KG1 (cell line): ENCODE data around the gene CWH43.
A peak's percentile ranks its signal among the peaks of the same experiment; 100 is the strongest.
"Not testable (repeated sequence)": the region's sequence is repeated elsewhere in the genome, so short reads cannot be mapped to it uniquely, and the experiment has no call there.

Experiments
- DNase-seq: peaks from one replicate; lab custom pipeline; 2025; lab: John Stamatoyannopoulos, UW

Gene CWH43

GRCh38 chr4:48985976-48986653 lies at the start of gene CWH43:
Gene CWH43, plus strand, starts transcription at chr4:48986275. Its CDS starts 155 bp downstream, at chr4:48986430.
- no peak for DNase-seq

GRCh38 chr4:48937033-48937432 lies 49.0 kb upstream of the CWH43 start:
- DNase-seq: no peak

DNA sequence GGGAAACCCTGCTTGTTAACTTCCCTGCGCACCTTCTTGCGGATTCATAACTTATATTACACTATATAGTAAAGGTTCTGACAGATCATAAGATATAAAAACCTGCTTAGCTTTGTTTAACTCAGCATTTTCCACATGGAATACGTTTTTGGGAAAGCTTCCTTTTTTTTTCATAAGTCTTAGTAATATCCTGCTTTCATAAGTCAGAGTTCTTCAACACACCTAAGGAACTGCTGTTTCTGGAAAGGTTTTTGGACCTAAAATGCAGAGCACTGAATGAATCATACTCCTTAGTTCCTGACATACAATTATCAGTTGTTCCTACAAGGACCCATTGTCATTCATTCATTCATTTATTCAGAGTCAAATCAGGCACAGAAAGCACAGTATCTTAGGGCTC lies 47.2 kb upstream of the CWH43 start:
- no peak for DNase-seq

DNA sequence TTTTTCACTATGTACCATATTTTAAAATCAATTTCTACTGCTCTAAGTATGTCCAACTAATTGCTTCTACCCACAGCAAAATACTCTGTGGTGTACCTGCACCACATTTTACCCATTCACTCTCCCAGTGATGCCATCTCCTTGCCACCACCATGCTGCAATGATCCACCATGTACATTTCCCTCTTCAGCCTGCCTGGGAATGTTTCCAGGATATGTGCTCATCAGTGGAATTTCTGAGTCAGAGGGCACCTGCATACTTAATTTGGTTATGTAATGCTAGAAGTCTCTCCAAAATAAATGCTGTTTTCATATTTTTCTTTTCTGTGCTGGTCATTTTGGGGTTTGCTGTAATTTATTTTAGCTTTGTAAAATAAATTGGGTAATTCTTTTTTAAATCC lies 46.3 kb upstream of the CWH43 start:
- no peak for DNase-seq

DNA sequence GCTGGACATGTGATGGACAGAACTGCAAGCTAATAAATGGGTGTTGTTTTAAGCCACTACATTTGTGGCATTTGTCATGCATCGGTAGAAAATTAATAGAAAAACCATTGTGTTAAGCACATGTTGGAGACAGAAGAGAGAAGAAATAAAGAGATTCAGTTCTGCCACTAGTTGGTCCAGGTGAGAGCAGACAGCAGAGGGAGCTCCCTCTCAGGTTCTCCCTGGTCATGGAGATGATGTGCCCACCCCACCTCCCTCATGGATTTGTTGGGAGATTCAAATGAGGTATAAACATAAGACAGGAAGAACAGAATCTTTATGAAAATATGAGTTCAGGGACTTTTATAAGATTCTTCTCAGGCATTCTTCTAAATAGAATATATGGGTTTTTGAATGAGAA lies 42.7 kb upstream of the CWH43 start:
- DNase-seq: no peak

DNA sequence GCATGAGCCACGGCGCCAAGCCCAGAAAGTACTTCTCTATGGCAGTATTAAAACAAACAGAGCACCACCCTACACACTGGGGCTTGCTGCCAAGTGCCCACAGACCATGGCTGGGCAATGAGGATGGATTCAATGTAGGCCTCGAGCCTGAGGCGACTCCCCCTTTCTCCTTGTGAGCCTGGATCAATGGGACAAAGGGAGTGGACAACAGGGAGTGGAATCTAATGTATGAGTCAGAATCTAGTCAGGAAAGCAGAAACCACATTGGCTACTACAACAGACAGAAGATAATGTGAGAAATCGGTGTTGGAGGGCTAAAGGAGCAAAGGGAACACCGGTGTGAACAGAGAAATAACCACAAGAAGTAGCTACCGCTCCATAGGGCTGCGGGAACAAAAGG lies 41.8 kb upstream of the CWH43 start:
- no peak for DNase-seq

DNA sequence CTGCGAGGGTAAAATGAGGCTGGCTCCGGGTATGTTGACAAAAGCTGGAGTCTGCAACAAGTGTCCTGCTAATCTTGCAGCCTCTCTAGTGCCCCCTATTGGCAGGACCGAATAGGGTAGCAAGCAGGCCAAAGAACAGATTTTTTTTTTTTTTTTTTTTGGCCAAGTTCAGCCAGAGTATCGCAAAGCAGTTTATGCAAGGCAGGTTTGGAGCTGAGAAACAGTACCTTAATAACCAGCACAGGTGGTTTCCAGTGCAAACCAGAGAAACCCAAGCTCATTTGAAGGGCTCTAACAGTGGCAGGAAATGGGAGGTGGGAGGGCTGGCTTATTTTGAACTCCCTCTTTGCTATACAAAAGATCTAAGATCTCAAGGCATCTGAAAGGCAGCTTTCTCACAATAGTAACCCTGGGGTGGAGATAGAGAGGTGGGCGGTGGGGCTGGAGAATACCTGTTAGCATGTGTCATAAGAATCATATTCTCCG lies 41.3 kb upstream of the CWH43 start:
- no peak for DNase-seq

- DNase-seq: no peak
Measured at GRCh38 chr4:48945981-48946380, 40.1 kb upstream of the CWH43 start.

GRCh38 chr4:48947731-48948130 lies 38.3 kb upstream of the CWH43 start:
- no peak for DNase-seq

- DNase-seq: no peak
Measured at GRCh38 chr4:48949086-48949485, 37.0 kb upstream of the CWH43 start.

GRCh38 chr4:48949518-48950219 lies 36.4 kb upstream of the CWH43 start:
- no peak for DNase-seq

DNA sequence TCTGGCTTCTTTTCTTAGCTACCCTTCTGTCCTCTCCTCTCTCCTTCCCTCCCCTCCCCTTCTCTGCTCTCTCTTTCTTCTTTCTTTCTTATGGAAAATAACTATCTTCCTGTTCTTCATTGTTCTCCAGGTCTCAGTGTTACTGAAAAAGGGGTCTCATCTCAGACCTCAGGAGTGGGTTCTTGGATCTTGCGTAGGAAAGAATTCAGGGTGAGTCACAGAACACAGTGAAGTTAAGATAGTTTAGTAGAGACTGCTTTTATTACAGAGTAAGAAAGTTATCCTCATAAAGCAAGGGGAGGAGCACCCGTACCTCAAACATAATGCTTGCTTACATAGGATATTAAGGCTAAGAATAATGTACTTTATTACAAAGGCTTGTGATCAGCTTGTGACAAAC lies 31.8 kb upstream of the CWH43 start:
- DNase-seq: no peak

- DNase-seq: not testable (repeated sequence)
Measured at GRCh38 chr4:48957366-48957765, 28.7 kb upstream of the CWH43 start.

DNA sequence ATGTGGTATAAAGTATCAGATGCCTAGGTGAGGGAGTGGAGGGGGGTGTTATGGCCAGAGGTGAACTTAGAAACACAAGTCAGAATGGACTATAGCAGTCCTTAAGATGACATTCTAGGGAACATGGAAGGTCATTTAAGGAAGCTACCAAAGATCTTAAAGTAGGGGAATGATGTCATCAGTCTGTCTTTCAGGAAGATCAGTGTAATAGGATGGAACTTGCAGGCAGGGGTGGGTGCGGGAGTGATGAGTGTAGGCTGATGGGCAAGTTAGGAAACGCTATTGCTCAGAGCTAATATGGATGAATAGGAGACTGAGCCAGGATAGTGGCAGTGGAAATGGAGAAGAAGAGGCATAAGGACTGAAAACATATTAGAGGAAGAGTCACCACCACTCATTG lies 27.5 kb upstream of the CWH43 start:
- no peak for DNase-seq

DNA sequence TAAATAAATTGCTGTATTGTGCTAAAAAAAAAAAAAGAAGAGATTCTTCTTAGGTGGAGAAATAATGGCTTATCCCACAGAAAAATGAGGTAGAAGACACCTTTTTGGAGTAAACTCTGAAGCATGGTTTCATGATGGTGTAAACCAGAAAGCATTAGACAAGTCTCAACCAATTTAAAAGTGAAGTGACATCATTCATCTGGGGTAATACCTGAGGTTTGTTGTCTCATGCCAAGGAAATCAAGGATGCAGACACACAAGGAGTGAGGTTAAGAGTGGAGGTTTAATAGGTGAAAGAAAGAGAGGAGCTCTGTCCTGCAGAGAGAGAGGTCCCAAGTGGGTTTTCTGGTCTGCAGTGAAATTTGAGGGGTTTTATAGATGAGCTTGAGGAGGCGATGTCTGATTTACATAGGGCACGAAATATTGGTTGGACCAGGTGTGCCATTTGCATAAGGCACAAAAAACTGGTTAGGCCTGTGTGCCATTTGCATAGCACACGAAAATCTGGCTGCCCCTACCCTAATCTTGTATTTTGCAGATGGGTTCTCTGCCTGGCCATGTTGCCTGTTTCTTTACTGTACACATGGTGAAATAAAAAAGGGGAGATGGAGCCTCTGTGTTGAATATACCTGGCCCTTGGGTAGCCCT lies 25.0 kb upstream of the CWH43 start:
- DNase-seq: no peak

GRCh38 chr4:48962636-48963035 lies 23.4 kb upstream of the CWH43 start:
- no peak for DNase-seq

DNA sequence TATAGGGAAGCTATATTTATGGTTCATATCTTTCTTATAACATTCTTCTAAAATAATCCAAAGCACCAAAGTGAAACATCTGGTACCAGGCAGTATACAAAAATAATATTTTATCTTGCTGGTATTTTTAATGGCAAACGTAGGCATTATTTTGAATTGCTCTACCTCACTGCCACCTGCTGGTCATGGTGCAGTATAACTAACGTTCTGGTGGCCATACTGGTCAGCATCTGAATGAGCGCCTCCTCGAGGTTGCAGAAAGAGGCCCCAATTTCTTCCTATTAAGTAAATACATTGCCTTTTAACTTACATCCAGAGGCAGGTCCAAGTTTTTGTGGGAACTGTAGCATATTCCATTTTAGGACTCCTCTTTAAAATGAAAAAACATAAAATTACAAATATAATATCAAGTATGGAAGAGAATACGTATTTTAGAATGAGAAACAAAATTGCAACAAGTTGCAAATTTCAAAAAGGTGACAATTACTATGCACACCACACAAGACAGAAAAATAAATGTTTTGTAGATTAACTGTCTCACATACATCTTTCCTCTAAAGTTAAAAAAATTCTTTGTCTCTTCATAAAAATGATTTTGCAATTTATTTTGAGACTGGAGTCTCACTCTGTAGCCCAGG lies 22.9 kb upstream of the CWH43 start:
- peak; percentile 75 for DNase-seq

DNA sequence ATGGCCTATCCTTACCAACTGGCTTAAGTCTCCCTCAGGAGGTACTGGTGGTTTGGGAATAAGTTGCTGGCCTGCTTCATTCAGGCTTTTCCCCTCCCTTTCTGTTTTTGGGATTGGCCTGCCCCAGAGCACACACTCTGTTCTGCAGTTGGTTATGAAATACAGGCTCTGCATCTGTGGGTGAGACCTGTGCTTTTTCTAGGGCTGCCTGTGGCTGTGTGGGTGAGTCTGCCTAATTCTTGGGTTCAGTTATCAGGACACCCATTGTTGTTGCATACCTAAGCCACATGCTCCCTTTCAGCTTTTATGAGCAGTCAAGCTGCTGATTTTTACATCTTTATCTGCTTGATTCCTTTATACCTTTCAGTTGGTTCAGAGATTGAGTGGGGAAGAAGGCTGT lies 19.0 kb upstream of the CWH43 start:
- no peak for DNase-seq

GRCh38 chr4:48967631-48968030 lies 18.4 kb upstream of the CWH43 start:
- DNase-seq: no peak

DNA sequence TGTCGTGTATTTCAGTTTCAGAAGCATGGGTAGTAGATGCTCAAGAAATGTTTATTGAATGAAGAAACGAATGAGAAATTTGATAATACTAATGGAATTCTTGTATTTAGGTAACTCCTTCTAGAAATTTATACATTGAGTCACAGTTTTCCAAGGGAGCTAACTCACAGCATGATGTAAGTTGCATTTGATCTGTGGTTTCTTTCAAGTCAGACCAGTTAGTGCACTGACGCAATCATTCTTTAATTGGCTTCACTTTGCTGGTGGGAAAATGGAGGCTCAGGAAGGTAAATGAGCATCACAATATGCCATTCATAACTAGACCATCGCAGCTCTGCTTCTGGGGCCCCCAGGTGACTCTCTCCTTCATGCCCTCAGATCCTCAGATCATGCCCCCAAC lies 17.3 kb upstream of the CWH43 start:
- no peak for DNase-seq

- no peak for DNase-seq
Measured at GRCh38 chr4:48970471-48970921, 15.6 kb upstream of the CWH43 start.

- DNase-seq: no peak
Measured at GRCh38 chr4:48974979-48975640, 11.0 kb upstream of the CWH43 start.
